Lower leg skin (tissue), 3 donors: ENCODE measurements around the gene FBXO41.

Experiments
- POLR2A ChIP-seq, 2 donors: fragments of 450-650 bp; IDR thresholded peaks; one replicate each; pipeline ENCODE4 v1.6.1; 2016 to 2017; ENCODE audit warnings: antibody characterized with exemption in 2 of 2, mild to moderate bottlenecking in 1 of 2, moderate library complexity in 1 of 2
- TF ChIP-seq, protein P1 (sequence below), 3 donors: fragments of 450-650 bp; IDR thresholded peaks; one replicate each; pipeline ENCODE4 v1.5.1; 2016; ENCODE audit warnings: antibody characterized with exemption in 3 of 3, mild to moderate bottlenecking in 3 of 3, moderate library complexity in 2 of 3

DNA sequence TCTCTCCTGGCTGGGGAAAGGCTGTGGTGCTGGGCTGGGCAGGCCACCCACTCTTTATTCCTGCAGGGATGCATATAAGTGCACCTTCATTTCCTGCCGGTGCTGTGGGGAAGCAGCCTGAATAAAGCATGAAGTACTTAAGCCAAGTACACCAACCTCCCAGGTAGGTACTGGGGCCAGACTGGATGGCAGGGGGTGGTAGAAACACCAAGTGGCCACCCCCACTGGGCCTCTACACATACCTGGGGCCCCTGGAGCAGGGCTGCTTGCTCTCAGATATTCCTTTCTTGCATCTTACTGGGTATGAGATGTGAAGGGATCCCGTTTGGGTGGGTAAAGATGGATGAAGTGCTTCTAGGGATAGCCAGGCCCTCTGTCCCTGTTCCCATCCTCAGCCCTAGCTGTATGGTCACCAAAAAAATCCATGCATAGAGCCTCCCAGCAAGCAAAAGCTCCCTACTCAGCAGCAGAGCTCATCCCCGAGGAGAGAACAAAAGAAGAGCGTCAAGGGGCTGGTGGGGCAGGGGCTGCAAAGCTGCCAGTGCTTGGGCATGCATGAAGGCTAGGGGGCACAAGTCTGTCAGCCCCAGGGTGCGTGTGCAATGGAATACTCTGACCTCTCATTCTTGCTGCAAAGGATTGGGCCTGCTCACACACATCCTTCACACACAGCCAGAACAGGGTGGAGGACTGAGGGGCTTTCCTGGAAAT lies 28.2 kb downstream of the FBXO41 start:
- TF ChIP-seq, protein P1, sequence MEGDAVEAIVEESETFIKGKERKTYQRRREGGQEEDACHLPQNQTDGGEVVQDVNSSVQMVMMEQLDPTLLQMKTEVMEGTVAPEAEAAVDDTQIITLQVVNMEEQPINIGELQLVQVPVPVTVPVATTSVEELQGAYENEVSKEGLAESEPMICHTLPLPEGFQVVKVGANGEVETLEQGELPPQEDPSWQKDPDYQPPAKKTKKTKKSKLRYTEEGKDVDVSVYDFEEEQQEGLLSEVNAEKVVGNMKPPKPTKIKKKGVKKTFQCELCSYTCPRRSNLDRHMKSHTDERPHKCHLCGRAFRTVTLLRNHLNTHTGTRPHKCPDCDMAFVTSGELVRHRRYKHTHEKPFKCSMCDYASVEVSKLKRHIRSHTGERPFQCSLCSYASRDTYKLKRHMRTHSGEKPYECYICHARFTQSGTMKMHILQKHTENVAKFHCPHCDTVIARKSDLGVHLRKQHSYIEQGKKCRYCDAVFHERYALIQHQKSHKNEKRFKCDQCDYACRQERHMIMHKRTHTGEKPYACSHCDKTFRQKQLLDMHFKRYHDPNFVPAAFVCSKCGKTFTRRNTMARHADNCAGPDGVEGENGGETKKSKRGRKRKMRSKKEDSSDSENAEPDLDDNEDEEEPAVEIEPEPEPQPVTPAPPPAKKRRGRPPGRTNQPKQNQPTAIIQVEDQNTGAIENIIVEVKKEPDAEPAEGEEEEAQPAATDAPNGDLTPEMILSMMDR (IDR thresholded peaks at IDR 0.05) = no peak
- TF ChIP-seq POLR2A (IDR thresholded peaks at IDR 0.05) = no peak
